Measurements from ENCODE around the gene POLR1F. TPM values are rescaled to one million over a fixed set of nuclear protein-coding genes. Genes with fewer than 3 reads are reported as not detected.

The POLR1F gene
- polyA plus RNA-seq, 1 of the 3 experiments (the other 2 are of a cell fraction) = 5.1 TPM

GRCh38 chr7:19713676-19714075, 4.8 kb upstream of the POLR1F start:
- DNase-seq = peak; percentile 15
- WGBS (ENCODE audit: low lambda C conversion rate) = 8% methylated on average over 1 of the region's 1 CpG
- POLR2A ChIA-PET = no interaction called here

GRCh38 chr7:19709249-19709578, 377 bp upstream of the POLR1F start:
- H3K9ac ChIP-seq = no peak overlapping the region
- no peak for DNase-seq
- H2AFZ ChIP-seq (ENCODE audit: low read depth) = peak overlapping the region; percentile 78; the same call in 1 of the 2 replicates

More at GRCh38 chr7:19713676-19714075, 4.8 kb upstream of the POLR1F start:
- H3K4me2 ChIP-seq = no peak overlapping the region
- peaks cover under 1% of the 10 kb centered on the region for H3K79me2 ChIP-seq (ENCODE audit: insufficient read depth)
- peaks cover 0 to 4% of the 10 kb centered on the region in 2 experiments; a peak in 1 of 4 replicates for H3K4me1 ChIP-seq (ENCODE audit: control insufficient read depth in 1 of 2, insufficient read depth in 2 of 2, low read depth in 1 of 2, low read length in 1 of 2)
- no peak overlapping the region for H3K4me3 ChIP-seq (ENCODE audit: low read depth in 2 of 2, low read length in 1 of 2)
- no peaks in the 10 kb centered on the region for H3K9me2 ChIP-seq
- no peak for TF ChIP-seq MXI1 (IDR thresholded peaks at IDR 0.05; ENCODE audit: low read depth, low read length)
- peak; percentile 70 for TF ChIP-seq SMC3 (IDR thresholded peaks at IDR 0.05; ENCODE audit: low read depth, low read length)
- no peak for TF ChIP-seq EZH2phosphoT487 (IDR thresholded peaks at IDR 0.05; ENCODE audit: borderline replicate concordance, low read depth)
- peak; percentile 86 for TF ChIP-seq CTCF (IDR thresholded peaks at IDR 0.05)
- TF ChIP-seq RAD21 (IDR thresholded peaks at IDR 0.05; ENCODE audit: low read length) = peak; percentile 70
- no peak overlapping the region for H3K9ac ChIP-seq
- no peaks in the 10 kb centered on the region for H3F3A ChIP-seq (replicated peaks; ENCODE audit: insufficient read depth)
- H3K9me3 ChIP-seq = no peaks in the 10 kb centered on the region
- H4K20me1 ChIP-seq (ENCODE audit: insufficient read depth) = no peaks in the 10 kb centered on the region
- H2AFZ ChIP-seq (ENCODE audit: low read depth) = peak overlapping the region; percentile 11; the same call in 1 of the 2 replicates
- no peaks in the 10 kb centered on the region for H3K36me3 ChIP-seq (replicated peaks in 1 of 2; ENCODE audit: control insufficient read depth in 1 of 2, insufficient read depth in 2 of 2, low read length in 1 of 2)
- H3K27ac ChIP-seq (ENCODE audit: low read depth in 2 of 2, low read length in 1 of 2) = no peak overlapping the region
- H3K27me3 ChIP-seq (ENCODE audit: insufficient read depth) = no peaks in the 10 kb centered on the region
- CTCF ChIA-PET = interaction anchor here (0.6 to 7.5 kb wide), 53 partner anchors 8 to 1542 kb away, joined by 3 to 153 read pairs (median 4); partner anchors contain the start of genes ITGB8 and TMEM196

More at GRCh38 chr7:19709249-19709578, 377 bp upstream of the POLR1F start:
- POLR2A ChIA-PET = interaction anchor here (1.1 kb wide), 1 partner anchor 591 kb away, joined by 3 read pairs; the partner anchor contains the start of gene TWIST1
- 52% methylated on average over 6 of the region's 6 CpGs for WGBS (ENCODE audit: low lambda C conversion rate)
- Histone ChIP-seq H3K27me3 (ENCODE audit: insufficient read depth) (no peaks in the 10 kb centered on the region), H4K20me1 (ENCODE audit: insufficient read depth) (no peaks in the 10 kb centered on the region), H3F3A (replicated peaks; ENCODE audit: insufficient read depth) (no peaks in the 10 kb centered on the region), H3K4me1 (ENCODE audit: control insufficient read depth in 1 of 2, insufficient read depth in 2 of 2, low read depth in 1 of 2, low read length in 1 of 2) (peaks cover 0 to 16% of the 10 kb centered on the region in 2 experiments; a peak in 2 of 4 replicates), H3K79me2 (ENCODE audit: insufficient read depth) (peaks cover 41% of the 10 kb centered on the region), H3K27ac (ENCODE audit: low read depth in 2 of 2, low read length in 1 of 2) (peak overlapping the region; percentile 28 to 30; a peak in 2 of 4 replicates), H3K9me2 (no peaks in the 10 kb centered on the region), H3K4me2 (peak overlapping the region; percentile 37; the same call in 1 of the 2 replicates), H3K4me3 (ENCODE audit: low read depth in 2 of 2, low read length in 1 of 2) (peak overlapping the region; percentile 82 to 100; a peak in 3 of 4 replicates), H3K36me3 (replicated peaks in 1 of 2; ENCODE audit: control insufficient read depth in 1 of 2, insufficient read depth in 2 of 2, low read length in 1 of 2) (peaks cover 0 to 1% of the 10 kb centered on the region in 2 experiments), H3K9me3 (no peaks in the 10 kb centered on the region)
- no peak for TF ChIP-seq REST (IDR thresholded peaks at IDR 0.05; ENCODE audit: low read depth, low read length)
- no peak for TF ChIP-seq GATA2 (CRISPR knock-in tag; IDR thresholded peaks at IDR 0.05)
- TF ChIP-seq NFIC (IDR thresholded peaks at IDR 0.05; ENCODE audit: borderline replicate concordance) = no peak
- CTCF ChIA-PET = interaction anchor here (0.6 to 7.5 kb wide), 41 partner anchors 9 to 1545 kb away, joined by 3 to 153 read pairs (median 5); partner anchors contain the start of gene ABCB5

Measured in SK-N-SH (cell line).